ENCODE measurements around the gene APEH. TPM values are rescaled to one million over a fixed set of nuclear protein-coding genes. Genes with fewer than 3 reads are reported as not detected.

Gene APEH
- total RNA-seq = 79.7 TPM

GRCh38 chr3:49673715-49674496, at the start of gene APEH:
APEH (plus strand) TSS chr3:49674351; CDS start chr3:49674402, 51 bp downstream.

GRCh38 chr3:49689046-49689907, 15.1 kb downstream of the APEH start, which contains the start of the genes MST1 and RNF123:
MST1 (minus strand) TSS chr3:49689474; CDS start chr3:49688691, 783 bp downstream.
RNF123 (plus strand) TSS chr3:49689557; CDS start chr3:49691166, 1,609 bp downstream.

GRCh38 chr3:49719214-49719884, 45.2 kb downstream of the APEH start, which contains the start of gene AMIGO3:
AMIGO3 (minus strand) TSS chr3:49719684; CDS start chr3:49719465, 219 bp downstream.

GRCh38 chr3:49723628-49724551, 49.7 kb downstream of the APEH start, which contains the start of gene GMPPB:
GMPPB (minus strand) TSS chr3:49723951; CDS start chr3:49723726, 225 bp downstream.

Other genes with a start within 250 kb of the APEH start
- 17.6 TPM for gene NICN1, start 245.0 kb upstream of the APEH start, total RNA-seq
- 70.1 TPM for gene DAG1, start 204.1 kb upstream of the APEH start, total RNA-seq
- gene BSN, start 119.9 kb upstream of the APEH start, total RNA-seq = 14.3 TPM
- 12.4 TPM for gene MST1, start 15.1 kb downstream of the APEH start, total RNA-seq
- gene RNF123, start 15.2 kb downstream of the APEH start, total RNA-seq = 31.6 TPM
- not detected for gene AMIGO3, start 45.3 kb downstream of the APEH start, total RNA-seq
- gene GMPPB, start 49.6 kb downstream of the APEH start, total RNA-seq = 19.8 TPM
- 68.8 TPM for gene IP6K1, start 112.2 kb downstream of the APEH start, total RNA-seq
- gene CDHR4, start 125.5 kb downstream of the APEH start, total RNA-seq = not detected
- 3.4 TPM for gene INKA1, start 128.9 kb downstream of the APEH start, total RNA-seq
- gene UBA7, start 139.6 kb downstream of the APEH start, total RNA-seq = 28.0 TPM
- gene TRAIP, start 182.2 kb downstream of the APEH start, total RNA-seq = 3.8 TPM
- 10.6 TPM for gene CAMKV, start 195.6 kb downstream of the APEH start, total RNA-seq
- 1.8 TPM for gene MST1R, start 229.5 kb downstream of the APEH start, total RNA-seq

Measured in camera-type eye (tissue), 1 donor.